GM21737 (cell line): ENCODE data around the gene FAM168A.

ENCODE experiments used
- ATAC-seq: cut with Tn5 transposase; IDR thresholded peaks from one replicate; pipeline ENCODE4 v1.9.1; 2021; ENCODE audit warnings: mild to moderate bottlenecking, moderate library complexity; ENCODE audit not compliant: unreplicated experiment

FAM168A gene

GRCh38 chr11:73597956-73598718, at the start of gene FAM168A:
FAM168A (minus strand) TSS chr11:73598112; CDS start chr11:73468474, 129,638 bp downstream.
- ATAC-seq = peak; percentile 96

GRCh38 chr11:73647459-73648100, 49.7 kb upstream of the FAM168A start:
- peak; percentile 92 for ATAC-seq

GRCh38 chr11:73645972-73646631, 48.2 kb upstream of the FAM168A start, which contains the start of gene PLEKHB1:
PLEKHB1 (plus strand) TSS chr11:73646581; CDS start chr11:73646609, 28 bp downstream.
- no peak for ATAC-seq

GRCh38 chr11:73645121-73645969, 47.4 kb upstream of the FAM168A start:
- no peak for ATAC-seq

- no peak for ATAC-seq
Observed at GRCh38 chr11:73641668-73642067, 43.8 kb upstream of the FAM168A start.

- no peak for ATAC-seq
Observed at GRCh38 chr11:73640592-73640991, 42.7 kb upstream of the FAM168A start.

- ATAC-seq = no peak
Observed at GRCh38 chr11:73637012-73637411, 39.1 kb upstream of the FAM168A start.

GRCh38 chr11:73636249-73636648, 38.3 kb upstream of the FAM168A start:
- ATAC-seq = no peak

GRCh38 chr11:73635721-73636120, 37.8 kb upstream of the FAM168A start:
- no peak for ATAC-seq

GRCh38 chr11:73633999-73634398, 36.1 kb upstream of the FAM168A start:
- no peak for ATAC-seq

GRCh38 chr11:73632996-73633395, 35.1 kb upstream of the FAM168A start:
- ATAC-seq = no peak

- no peak for ATAC-seq
Observed at GRCh38 chr11:73629907-73630306, 32.0 kb upstream of the FAM168A start.

GRCh38 chr11:73625696-73626318, 27.9 kb upstream of the FAM168A start:
- ATAC-seq = no peak

GRCh38 chr11:73623686-73624085, 25.8 kb upstream of the FAM168A start:
- ATAC-seq = no peak

- ATAC-seq = no peak
Observed at GRCh38 chr11:73622926-73623593, 25.1 kb upstream of the FAM168A start.

- no peak for ATAC-seq
Observed at GRCh38 chr11:73614591-73614990, 16.7 kb upstream of the FAM168A start.

- ATAC-seq = no peak
Observed at GRCh38 chr11:73612601-73613140, 14.8 kb upstream of the FAM168A start.

GRCh38 chr11:73598719-73599379, 937 bp upstream of the FAM168A start:
- ATAC-seq = no peak

- no peak for ATAC-seq
Observed at GRCh38 chr11:73597336-73597955, 466 bp downstream of the FAM168A start.
